ENCODE measurements around the gene RTTN. TPM values are rescaled to one million over a fixed set of nuclear protein-coding genes. Genes with fewer than 3 reads are reported as not detected.
A peak's percentile ranks its signal among the peaks of the same experiment; 100 is the strongest.
"Not testable (repeated sequence)": the region's sequence is repeated elsewhere in the genome, so short reads cannot be mapped to it uniquely, and the experiment has no call there.

RTTN gene
- total and polyA plus RNA-seq, 5 experiments from 2014 or later, result 2.6 to 26.6 (median 4.8) TPM

GRCh38 chr18:69975294-69975693 is 230.2 kb downstream of the RTTN start:
- DNase-seq, H3K4me3 Mint-ChIP-seq, H3K4me1 Mint-ChIP-seq, ATAC-seq, H3K27ac Mint-ChIP-seq, H3K27me3 Mint-ChIP-seq, POLR2A ChIA-PET: not testable (repeated sequence)
- H3K36me3 Mint-ChIP-seq, result peaks cover 2 to 30% (median 26%) of the 10 kb centered on the region in 3 donors
- peaks cover 0 to 39% (median 22%) of the 10 kb centered on the region in 9 donors for H3K9me3 Mint-ChIP-seq

- peaks cover 2 to 30% (median 26%) of the 10 kb centered on the region in 3 donors for H3K36me3 Mint-ChIP-seq
- POLR2A ChIA-PET, result no interaction called here
- no peaks in the 10 kb centered on the region for H3K27me3 Mint-ChIP-seq
- H3K4me1 Mint-ChIP-seq, result peaks cover 0 to 3% (median 0%) of the 10 kb centered on the region in 4 donors
- peaks cover 0 to 39% (median 22%) of the 10 kb centered on the region in 9 donors for H3K9me3 Mint-ChIP-seq
- no peak overlapping the region for H3K4me3 Mint-ChIP-seq
- no peak overlapping the region for H3K27ac Mint-ChIP-seq
- DNase-seq (no peak), ATAC-seq (no peak)
Observed at GRCh38 chr18:69974365-69974764, 231.1 kb downstream of the RTTN start.

GRCh38 chr18:69969491-69969890 is 236.0 kb downstream of the RTTN start:
- POLR2A ChIA-PET, result no interaction called here
- Mint-ChIP-seq H3K4me3 (no peak overlapping the region), H3K36me3 (peaks cover 0 to 11% (median 10%) of the 10 kb centered on the region in 3 donors), H3K27ac (no peak overlapping the region), H3K27me3 (no peaks in the 10 kb centered on the region), H3K9me3 (peaks cover 0 to 16% (median 9%) of the 10 kb centered on the region in 9 donors), H3K4me1 (peaks cover 9 to 25% (median 22%) of the 10 kb centered on the region in 4 donors)
- ATAC-seq, result no peak
- no peak for DNase-seq

- Mint-ChIP-seq H3K27me3 (no peaks in the 10 kb centered on the region), H3K36me3 (peaks cover 0 to 14% (median 12%) of the 10 kb centered on the region in 3 donors), H3K4me3 (peak overlapping the region in 5 of 10 donors; percentile 1 to 51 (median 23)), H3K4me1 (peaks cover 12 to 25% (median 22%) of the 10 kb centered on the region in 4 donors), H3K27ac (peak overlapping the region; percentile 77 to 92 (median 82)), H3K9me3 (peaks cover 0 to 12% (median 7%) of the 10 kb centered on the region in 9 donors)
- POLR2A ChIA-PET, result interaction anchor here (1.0 to 1.5 kb wide), 4 partner anchors 11 to 24 kb away, joined by 3 to 6 read pairs (median 5); partner anchors contain the start of gene CD226
- peak in 8 of 10 donors; percentile 17 to 75 (median 46) for DNase-seq
- peak; percentile 96 to 99 for ATAC-seq
Observed at GRCh38 chr18:69968039-69968438, 237.4 kb downstream of the RTTN start.

GRCh38 chr18:69963196-69963595 is 242.3 kb downstream of the RTTN start:
- peaks cover 16 to 32% (median 24%) of the 10 kb centered on the region in 4 donors for H3K4me1 Mint-ChIP-seq
- H3K27ac Mint-ChIP-seq, result peak overlapping the region in 2 of 10 donors; percentile 24 to 33
- no peaks in the 10 kb centered on the region for H3K27me3 Mint-ChIP-seq
- POLR2A ChIA-PET, result interaction anchor here (0.6 to 1.1 kb wide), 2 partner anchors 55 to 254 kb away, joined by 3 to 6 read pairs; no protein-coding TSS in a partner anchor
- no peaks in the 10 kb centered on the region for H3K9me3 Mint-ChIP-seq
- no peak for DNase-seq
- no peak for ATAC-seq
- H3K36me3 Mint-ChIP-seq, result peaks cover 0 to 3% (median 2%) of the 10 kb centered on the region in 3 donors
- H3K4me3 Mint-ChIP-seq, result no peak overlapping the region

- Mint-ChIP-seq H3K36me3 (peaks cover 0 to 3% (median 2%) of the 10 kb centered on the region in 3 donors), H3K9me3 (no peaks in the 10 kb centered on the region), H3K27ac (no peak overlapping the region), H3K4me3 (no peak overlapping the region), H3K4me1 (peaks cover 1 to 19% (median 16%) of the 10 kb centered on the region in 4 donors), H3K27me3 (no peaks in the 10 kb centered on the region)
- no peak for DNase-seq
- no peak for ATAC-seq
- POLR2A ChIA-PET, result no interaction called here
Observed at GRCh38 chr18:69961718-69962117, 243.8 kb downstream of the RTTN start.

- peak overlapping the region in 3 of 10 donors; percentile 21 to 52 (median 36) for H3K4me3 Mint-ChIP-seq
Observed at GRCh38 chr18:69958422-69958821, 247.1 kb downstream of the RTTN start.

GRCh38 chr18:69957747-69958146 is 247.7 kb downstream of the RTTN start:
- Mint-ChIP-seq H3K27me3 (no peaks in the 10 kb centered on the region), H3K27ac (peak overlapping the region in 2 of 10 donors; percentile 63 to 78), H3K36me3 (no peaks in the 10 kb centered on the region), H3K9me3 (peaks cover 0 to 6% (median 0%) of the 10 kb centered on the region in 9 donors), H3K4me1 (peaks cover 14 to 33% (median 26%) of the 10 kb centered on the region in 4 donors), H3K4me3 (peak overlapping the region in 4 of 10 donors; percentile 20 to 52 (median 28))
- ATAC-seq, result no peak
- POLR2A ChIA-PET, result interaction anchor here (3.5 kb wide), 1 partner anchor 11 kb away, joined by 26 read pairs; the partner anchor contains the start of gene CD226
- DNase-seq, result no peak

More at GRCh38 chr18:69958422-69958821, 247.1 kb downstream of the RTTN start:
- H3K27ac Mint-ChIP-seq, result peak overlapping the region in 3 of 10 donors; percentile 4 to 78 (median 63)
- peaks cover 14 to 28% (median 26%) of the 10 kb centered on the region in 4 donors for H3K4me1 Mint-ChIP-seq
- ATAC-seq (no peak), DNase-seq (no peak)
- H3K36me3 Mint-ChIP-seq, result peaks cover 0 to 3% (median 2%) of the 10 kb centered on the region in 3 donors
- H3K27me3 Mint-ChIP-seq, result no peaks in the 10 kb centered on the region
- H3K9me3 Mint-ChIP-seq, result no peaks in the 10 kb centered on the region
- POLR2A ChIA-PET, result interaction anchor here (0.8 to 2.0 kb wide), 3 partner anchors 12 to 50 kb away, joined by 4 to 8 read pairs (median 4); no protein-coding TSS in a partner anchor

- Mint-ChIP-seq H3K4me1 (peaks cover 14 to 35% (median 27%) of the 10 kb centered on the region in 4 donors), H3K4me3 (no peak overlapping the region), H3K27ac (no peak overlapping the region), H3K27me3 (no peaks in the 10 kb centered on the region), H3K36me3 (peaks cover 0 to 1% (median 0%) of the 10 kb centered on the region in 3 donors), H3K9me3 (peaks cover 0 to 8% (median 0%) of the 10 kb centered on the region in 9 donors)
- no peak for DNase-seq
- peak; percentile 56 to 70 for ATAC-seq
- POLR2A ChIA-PET, result interaction anchor here (0.9 to 3.5 kb wide), 6 partner anchors 10 to 84 kb away, joined by 3 to 26 read pairs (median 4); partner anchors contain the start of gene CD226
Observed at GRCh38 chr18:69956665-69957620, 248.5 kb downstream of the RTTN start.

- Mint-ChIP-seq H3K4me3 (no peak overlapping the region), H3K4me1 (peaks cover 14 to 43% (median 32%) of the 10 kb centered on the region in 4 donors), H3K27me3 (no peaks in the 10 kb centered on the region), H3K9me3 (peaks cover 0 to 15% (median 0%) of the 10 kb centered on the region in 9 donors), H3K27ac (no peak overlapping the region), H3K36me3 (peaks cover 0 to 2% (median 0%) of the 10 kb centered on the region in 3 donors)
- ATAC-seq (peak; percentile 22 to 26), DNase-seq (no peak)
- POLR2A ChIA-PET, result interaction anchor here (1.1 to 3.5 kb wide), 4 partner anchors 10 to 84 kb away, joined by 3 to 26 read pairs (median 5); partner anchors contain the start of gene CD226
Observed at GRCh38 chr18:69956057-69956456, 249.4 kb downstream of the RTTN start.

GRCh38 chr18:69954719-69955480 is 250.6 kb downstream of the RTTN start:
- ATAC-seq (peak; percentile 12 to 34), DNase-seq (no peak)
- H3K36me3 Mint-ChIP-seq, result peaks cover 0 to 2% (median 0%) of the 10 kb centered on the region in 3 donors
- peak overlapping the region in 5 of 10 donors; percentile 49 to 83 (median 55) for H3K4me3 Mint-ChIP-seq
- H3K4me1 Mint-ChIP-seq, result peaks cover 14 to 44% (median 32%) of the 10 kb centered on the region in 4 donors
- peak overlapping the region in 8 of 10 donors; percentile 29 to 93 (median 90) for H3K27ac Mint-ChIP-seq
- POLR2A ChIA-PET, result interaction anchor here (0.9 to 3.5 kb wide), 2 partner anchors 8 to 13 kb away, joined by 3 to 26 read pairs; partner anchors contain the start of gene CD226
- H3K9me3 Mint-ChIP-seq, result peaks cover 0 to 15% (median 0%) of the 10 kb centered on the region in 9 donors
- no peaks in the 10 kb centered on the region for H3K27me3 Mint-ChIP-seq
